ENCODE data around the gene CGNL1.

Gene CGNL1

DNA sequence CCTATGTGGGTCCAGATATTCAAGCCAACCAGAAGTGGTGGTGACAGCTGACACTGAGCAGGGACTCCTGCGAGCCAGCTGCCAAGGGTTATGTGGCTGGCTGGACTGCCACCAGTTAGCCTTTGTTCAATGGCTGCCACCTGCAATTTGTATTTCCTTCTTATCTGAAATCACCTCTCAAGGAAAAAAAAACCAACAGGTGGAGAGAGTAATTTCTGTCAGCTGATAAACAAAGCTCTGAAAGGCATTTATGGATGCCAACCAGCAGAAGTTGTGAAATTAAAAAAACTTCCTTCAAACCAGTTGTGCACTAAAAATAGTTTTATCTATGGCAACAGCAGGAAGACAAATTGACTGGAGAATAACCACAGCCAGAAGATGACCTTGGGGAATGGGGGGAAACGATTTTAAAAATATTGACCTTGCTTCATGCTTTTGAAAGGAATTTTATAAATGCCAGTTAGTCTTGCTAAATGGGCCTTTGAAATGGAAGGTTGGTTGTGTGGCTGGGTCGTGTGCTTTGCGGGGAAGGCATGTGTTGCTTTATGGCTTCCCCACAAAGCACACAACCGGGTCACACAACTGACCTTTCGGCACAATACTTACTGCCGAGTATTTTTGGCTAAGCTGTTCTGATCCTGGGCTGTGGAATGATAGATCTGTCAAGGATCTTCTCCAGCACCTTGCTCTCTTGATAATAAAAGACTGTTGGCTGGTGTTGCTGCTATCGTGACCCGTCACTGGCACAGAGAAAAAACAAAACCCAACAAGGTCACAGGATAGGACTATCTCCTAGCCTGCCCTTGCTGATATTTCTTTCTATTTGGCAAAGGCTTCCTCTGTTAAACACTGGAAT, 218.9 kb downstream of the CGNL1 start:
- peaks cover 19% of the 10 kb centered on the region for H3K4me1 ChIP-seq
- no peaks in the 10 kb centered on the region for H3K36me3 ChIP-seq (replicated peaks)
- in situ Hi-C loops (cut with MboI; ENCODE audit: low sequenced_read_pairs), result no loop called here
- H3K9me3 ChIP-seq, result no peaks in the 10 kb centered on the region
- H3K4me3 ChIP-seq, result no peak overlapping the region
- H3K27me3 ChIP-seq (ENCODE audit: low read depth), result no peaks in the 10 kb centered on the region
- no peak for DNase-seq (ENCODE audit: low spot score in 2 of 2)

DNA sequence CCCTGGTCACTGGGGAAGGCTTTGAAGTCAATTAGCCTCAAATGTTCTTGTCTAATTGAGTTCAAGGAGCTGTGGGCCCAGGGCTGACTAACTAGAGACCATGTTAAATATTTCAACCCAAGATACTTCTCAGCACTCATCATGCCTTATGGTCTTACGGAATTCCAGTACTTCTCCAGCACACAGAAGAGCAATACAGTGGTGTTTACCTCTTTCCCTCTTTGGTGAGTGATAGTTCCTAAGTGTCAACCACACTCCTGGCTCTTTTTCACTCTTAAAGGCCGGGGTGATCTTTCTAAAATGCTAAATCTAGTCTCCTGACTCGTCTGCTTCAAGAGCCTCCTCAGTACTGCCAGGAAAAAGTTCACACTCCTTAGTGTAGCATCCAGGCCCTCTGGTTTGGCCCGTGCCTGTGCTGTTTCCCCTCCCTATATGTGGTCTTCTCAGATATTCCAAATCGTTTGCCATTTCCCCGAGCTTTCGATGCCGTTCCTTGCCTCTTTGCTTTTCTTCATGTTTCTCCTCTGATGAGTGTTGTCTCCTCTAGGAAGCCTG, 220.1 kb downstream of the CGNL1 start:
- Histone ChIP-seq H3K9me3 (no peaks in the 10 kb centered on the region), H3K36me3 (replicated peaks) (no peaks in the 10 kb centered on the region), H3K4me3 (no peak overlapping the region), H3K4me1 (peaks cover 21% of the 10 kb centered on the region), H3K27me3 (ENCODE audit: low read depth) (no peaks in the 10 kb centered on the region)
- in situ Hi-C loops (cut with MboI; ENCODE audit: low sequenced_read_pairs), result no loop called here
- no peak for DNase-seq (ENCODE audit: low spot score in 2 of 2)

DNA sequence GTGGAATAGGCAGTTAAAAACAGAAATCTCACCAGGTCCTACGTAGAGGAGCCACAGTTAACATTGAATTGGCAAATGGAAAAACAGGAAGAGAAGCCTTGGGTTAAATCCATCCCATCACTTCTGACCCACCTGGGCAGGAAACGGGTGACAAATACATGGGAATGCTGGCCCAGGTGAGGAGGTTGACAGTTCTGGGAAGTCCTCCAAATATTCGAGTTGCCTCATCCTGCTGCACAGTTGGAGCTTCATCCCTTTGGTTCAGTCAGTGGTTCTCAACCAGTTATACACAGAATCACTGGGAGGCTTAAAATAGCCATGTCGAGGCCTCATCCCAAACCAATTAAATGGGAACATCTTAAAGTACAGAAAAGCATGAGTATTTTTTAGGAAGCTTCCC, 220.7 kb downstream of the CGNL1 start:
- H3K9me3 ChIP-seq, result no peaks in the 10 kb centered on the region
- H3K4me3 ChIP-seq, result no peak overlapping the region
- no peaks in the 10 kb centered on the region for H3K27me3 ChIP-seq (ENCODE audit: low read depth)
- DNase-seq (ENCODE audit: low spot score in 2 of 2), result no peak
- peaks cover 21% of the 10 kb centered on the region for H3K4me1 ChIP-seq
- H3K36me3 ChIP-seq (replicated peaks), result no peaks in the 10 kb centered on the region
- in situ Hi-C loops (cut with MboI; ENCODE audit: low sequenced_read_pairs), result no loop called here

DNA sequence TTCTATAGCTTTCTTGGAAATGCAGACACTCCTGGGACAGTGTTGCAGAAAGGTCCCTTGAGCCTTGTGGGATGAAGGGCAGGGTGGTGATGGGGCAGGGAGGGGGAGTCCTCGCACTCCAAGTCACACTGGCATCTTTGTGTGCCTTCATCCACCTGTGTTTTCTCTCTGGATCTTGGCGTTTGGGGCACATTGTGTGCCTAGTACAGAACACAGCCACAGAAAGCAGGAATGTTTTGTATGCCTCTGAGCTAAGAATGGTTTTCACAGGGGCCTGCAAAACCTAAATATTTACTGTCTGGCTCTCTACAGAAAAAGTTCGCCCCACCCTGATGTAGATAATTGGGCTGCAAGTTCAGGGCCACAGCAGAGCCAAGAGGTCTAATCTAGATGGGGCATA, 221.1 kb downstream of the CGNL1 start:
- no peaks in the 10 kb centered on the region for H3K36me3 ChIP-seq (replicated peaks)
- H3K27me3 ChIP-seq (ENCODE audit: low read depth), result no peaks in the 10 kb centered on the region
- DNase-seq (ENCODE audit: low spot score in 2 of 2), result no peak
- no peak overlapping the region for H3K4me3 ChIP-seq
- peaks cover 21% of the 10 kb centered on the region for H3K4me1 ChIP-seq
- in situ Hi-C loops (cut with MboI; ENCODE audit: low sequenced_read_pairs), result no loop called here
- no peaks in the 10 kb centered on the region for H3K9me3 ChIP-seq

DNA sequence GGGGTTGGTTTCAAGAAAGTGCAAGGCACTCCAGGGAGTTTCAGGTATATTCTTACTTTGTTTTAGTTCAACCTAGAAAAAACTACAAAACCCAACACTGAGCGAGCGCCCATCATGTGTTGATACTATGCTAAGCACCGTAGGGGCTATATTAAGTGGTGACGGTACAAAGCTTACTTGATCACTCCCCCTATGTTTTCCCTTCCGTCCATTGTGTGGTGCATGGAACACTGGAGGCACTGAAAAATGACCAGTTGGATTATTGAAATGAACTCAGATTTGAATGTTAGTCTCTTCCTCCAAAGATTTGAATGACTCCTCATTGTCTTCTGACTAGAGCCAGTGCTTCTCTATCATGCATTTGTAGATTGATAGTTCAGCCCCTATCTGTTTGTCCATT, 222.0 kb downstream of the CGNL1 start:
- Histone ChIP-seq H3K4me3 (no peak overlapping the region), H3K9me3 (no peaks in the 10 kb centered on the region), H3K27me3 (ENCODE audit: low read depth) (no peaks in the 10 kb centered on the region), H3K36me3 (replicated peaks) (no peaks in the 10 kb centered on the region), H3K4me1 (peaks cover 21% of the 10 kb centered on the region)
- in situ Hi-C loops (cut with MboI; ENCODE audit: low sequenced_read_pairs), result no loop called here
- DNase-seq (ENCODE audit: low spot score in 2 of 2), result no peak

DNA sequence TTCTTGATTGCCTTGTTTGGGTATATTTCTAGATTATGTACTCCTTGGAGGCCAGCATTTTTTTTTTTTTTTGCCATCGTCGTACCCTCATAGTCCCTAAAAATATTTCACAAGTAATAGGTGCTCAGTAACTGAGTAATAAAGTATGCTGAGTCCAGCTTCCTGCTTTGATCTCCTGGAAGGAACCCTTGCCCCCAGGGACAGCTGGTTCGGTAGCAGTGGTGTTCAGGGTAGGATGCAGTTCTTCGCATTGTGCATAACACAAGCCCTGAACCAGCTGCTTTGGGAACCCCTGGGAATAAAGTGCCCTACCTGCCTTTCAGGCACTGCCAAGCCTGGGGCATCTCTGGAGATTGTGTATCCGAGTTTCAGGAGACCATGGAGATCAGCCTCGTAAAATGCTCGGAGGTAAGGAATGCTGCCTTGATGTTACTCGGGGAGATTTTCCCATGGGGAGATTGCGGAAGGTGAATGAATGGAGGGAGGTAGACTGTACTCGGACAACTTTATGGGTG, 223.0 kb downstream of the CGNL1 start:
- no peak overlapping the region for H3K4me3 ChIP-seq
- H3K4me1 ChIP-seq, result peaks cover 21% of the 10 kb centered on the region
- in situ Hi-C loops (cut with MboI; ENCODE audit: low sequenced_read_pairs), result no loop called here
- no peaks in the 10 kb centered on the region for H3K36me3 ChIP-seq (replicated peaks)
- peak in 1 of 2 experiments; percentile 33 for DNase-seq (ENCODE audit: low spot score in 2 of 2)
- H3K9me3 ChIP-seq, result no peaks in the 10 kb centered on the region
- H3K27me3 ChIP-seq (ENCODE audit: low read depth), result no peaks in the 10 kb centered on the region

DNA sequence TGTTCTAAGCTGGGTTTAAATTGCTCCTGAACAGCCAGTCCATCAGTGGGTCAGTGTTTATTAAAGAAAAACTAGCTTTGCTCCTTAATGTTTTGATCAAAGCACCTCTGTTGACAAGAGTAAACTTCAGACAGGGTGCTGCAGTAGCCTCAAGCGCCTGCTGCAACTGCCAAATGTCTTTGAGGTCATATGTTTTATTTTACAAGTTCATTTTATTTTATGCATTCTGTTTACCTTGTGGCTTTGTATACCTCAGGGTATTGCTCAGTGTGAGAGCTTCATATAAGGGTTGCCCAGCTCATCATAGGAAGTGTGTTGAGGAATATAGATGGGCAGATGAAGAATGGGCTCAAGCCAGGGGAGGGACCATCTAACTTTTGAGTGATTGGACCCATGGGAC, 223.9 kb downstream of the CGNL1 start:
- Histone ChIP-seq H3K4me3 (no peak overlapping the region), H3K36me3 (replicated peaks) (no peaks in the 10 kb centered on the region), H3K9me3 (no peaks in the 10 kb centered on the region), H3K4me1 (peaks cover 21% of the 10 kb centered on the region), H3K27me3 (ENCODE audit: low read depth) (no peaks in the 10 kb centered on the region)
- in situ Hi-C loops (cut with MboI; ENCODE audit: low sequenced_read_pairs), result no loop called here
- no peak for DNase-seq (ENCODE audit: low spot score in 2 of 2)
